Motor neuron (in vitro differentiated cells): ENCODE results near the gene LAMTOR4. TPM values are rescaled to one million over a fixed set of nuclear protein-coding genes. Genes with fewer than 3 reads are reported as not detected.

Source experiments
- ATAC-seq, 8 experiments: fragments of 200-7000 bp; cut with Tn5 transposase; replicated peaks in 6 of 8; 2 replicates each; pipeline ENCODE4 v1.8.0; 2021; ENCODE audit warnings: mild to moderate bottlenecking in 8 of 8, moderate library complexity in 8 of 8
- H3K27ac ChIP-seq, 2 donors: fragments of 250-450 bp; sonication (Bioruptor Pico); 2 replicates each; pipeline ENCODE4 v1.9.0; 2021; ENCODE audit warnings: antibody characterized with exemption in 2 of 2, mild to moderate bottlenecking in 2 of 2, moderate library complexity in 1 of 2
- H3K4me1 ChIP-seq, 2 donors: fragments of 250-450 bp; sonication (Bioruptor Pico); replicated peaks in 1 of 2; 2 replicates each; pipeline ENCODE4 v1.6.1; 2021; ENCODE audit warnings: antibody characterized with exemption in 2 of 2, mild to moderate bottlenecking in 2 of 2, moderate library complexity in 1 of 2
- H3K4me3 ChIP-seq, 5 donors: fragments of 250-450 bp; sonication (Bioruptor Pico); 2 replicates each; pipeline ENCODE4 v1.9.0; 2021; ENCODE audit warnings: antibody characterized with exemption in 5 of 5, mild to moderate bottlenecking in 5 of 5, moderate library complexity in 4 of 5
- WGBS, 10 experiments: fragments of 450-650 bp; shearing (Covaris generic); methylation state at CpG; one replicate each; pipeline ENCODE4 v1.0.0; 2022; 5-methylcytosine and 5-hydroxymethylcytosine counted together
- in situ Hi-C, 9 experiments: fragments of 400-800 bp; cut with MboI; loops; one replicate each; pipeline ENCODE4 v1.15.0; 2021; ENCODE audit warnings: low sequenced_read_pairs in 9 of 9, low pct_unique_long_range_greater_than_20kb in 2 of 9; ENCODE audit not compliant: unreplicated experiment in 9 of 9
- total RNA-seq, 8 experiments: library from RNA; unstranded; fragments of 300-600 nt; gene quantifications; 2 replicates each; pipeline versions ENCODE4 v1.2.3 to v1.2.4, GENCODE V29; 2022

Gene LAMTOR4
- total RNA-seq, 8 experiments from 2014 or later: 74.0 to 145 (median 111) TPM

DNA sequence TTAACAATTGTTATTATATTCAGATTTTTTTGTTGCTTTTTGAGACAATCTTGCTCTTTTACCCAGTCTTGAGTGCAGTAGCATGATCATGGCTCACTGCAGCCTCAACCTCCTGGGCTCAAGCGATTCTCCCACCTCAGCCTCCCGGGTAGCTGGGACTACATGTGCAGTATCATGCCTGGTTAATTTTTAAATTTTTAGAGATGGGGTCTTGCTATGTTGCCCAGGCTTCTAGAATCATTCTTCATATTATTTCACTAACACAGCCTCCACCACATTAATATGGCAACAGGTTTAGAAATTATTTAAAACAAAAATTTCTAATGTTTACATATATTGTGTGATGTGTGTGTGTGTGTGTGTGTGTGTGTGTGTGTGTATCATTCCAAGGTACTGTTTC, 1.4 kb upstream of the LAMTOR4 start:
- Histone ChIP-seq H3K27ac (no peak overlapping the region), H3K4me3 (no peak overlapping the region), H3K4me1 (peaks cover 7 to 9% of the 10 kb centered on the region in 2 donors)
- WGBS, 10 experiments: 70 to 100% (median 100%) methylated on average over 2 of the region's 2 CpGs; no CpG with 5 or more reads in 5 of the 10 experiments
- in situ Hi-C loops: loop anchor here in 1 of 9 experiments (10.0 kb wide), 1 partner anchor 68 kb away; the partner anchor contains the start of gene PVRIG
- ATAC-seq: no peak

DNA sequence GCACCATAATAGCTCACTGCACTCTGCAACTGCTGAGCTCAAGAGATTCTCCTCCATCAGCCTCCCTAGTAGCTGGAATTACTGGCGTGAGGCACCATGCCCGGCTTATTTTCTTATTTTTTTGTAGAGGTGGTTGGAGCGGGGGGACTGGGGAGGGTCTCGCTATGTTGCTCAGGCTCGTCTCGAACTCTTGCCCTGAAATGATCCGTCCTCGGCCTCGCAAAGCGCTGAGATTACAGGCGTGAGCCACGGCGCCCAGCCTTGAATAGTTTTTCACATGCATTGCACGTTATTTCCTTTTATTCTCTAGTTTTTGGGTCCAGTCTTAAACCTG, 526 bp upstream of the LAMTOR4 start:
- Histone ChIP-seq H3K4me1 (peaks cover 7 to 9% of the 10 kb centered on the region in 2 donors), H3K27ac (peak overlapping the region; percentile 63 to 74), H3K4me3 (peak overlapping the region; percentile 20 to 78 (median 29))
- ATAC-seq: peak in 1 of 8 experiments; percentile 6
- in situ Hi-C loops: loop anchor here in 1 of 9 experiments (10.0 kb wide), 1 partner anchor 67 kb away; the partner anchor contains the start of gene PVRIG
- 6 to 100% (median 59%) methylated on average over 2 to 14 of the region's 14 CpGs; no CpG with 5 or more reads in 2 of the 10 experiments for WGBS, 10 experiments

DNA sequence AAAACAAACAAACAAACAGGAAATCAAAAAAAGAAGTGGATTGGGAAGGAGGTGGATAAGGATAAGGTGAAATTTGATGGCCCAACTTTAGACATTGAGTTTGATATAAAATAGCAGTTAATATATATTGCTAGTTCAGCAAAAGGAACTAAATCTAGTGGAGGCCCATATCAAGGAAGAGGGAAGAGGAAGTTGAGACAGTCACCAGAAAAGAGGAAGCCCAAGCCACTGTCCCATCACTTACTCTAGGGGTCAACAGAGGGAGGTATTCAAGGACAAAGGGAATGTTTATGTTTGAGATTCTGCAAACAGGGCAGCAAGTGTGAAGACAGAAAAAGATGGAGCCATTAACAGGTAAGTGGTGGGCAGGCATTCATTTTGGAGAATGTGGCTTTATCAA, 3.7 kb downstream of the LAMTOR4 start:
- Histone ChIP-seq H3K27ac (no peak overlapping the region), H3K4me1 (peaks cover 11 to 15% of the 10 kb centered on the region in 2 donors), H3K4me3 (no peak overlapping the region)
- in situ Hi-C loops: no loop called here
- no peak for ATAC-seq

DNA sequence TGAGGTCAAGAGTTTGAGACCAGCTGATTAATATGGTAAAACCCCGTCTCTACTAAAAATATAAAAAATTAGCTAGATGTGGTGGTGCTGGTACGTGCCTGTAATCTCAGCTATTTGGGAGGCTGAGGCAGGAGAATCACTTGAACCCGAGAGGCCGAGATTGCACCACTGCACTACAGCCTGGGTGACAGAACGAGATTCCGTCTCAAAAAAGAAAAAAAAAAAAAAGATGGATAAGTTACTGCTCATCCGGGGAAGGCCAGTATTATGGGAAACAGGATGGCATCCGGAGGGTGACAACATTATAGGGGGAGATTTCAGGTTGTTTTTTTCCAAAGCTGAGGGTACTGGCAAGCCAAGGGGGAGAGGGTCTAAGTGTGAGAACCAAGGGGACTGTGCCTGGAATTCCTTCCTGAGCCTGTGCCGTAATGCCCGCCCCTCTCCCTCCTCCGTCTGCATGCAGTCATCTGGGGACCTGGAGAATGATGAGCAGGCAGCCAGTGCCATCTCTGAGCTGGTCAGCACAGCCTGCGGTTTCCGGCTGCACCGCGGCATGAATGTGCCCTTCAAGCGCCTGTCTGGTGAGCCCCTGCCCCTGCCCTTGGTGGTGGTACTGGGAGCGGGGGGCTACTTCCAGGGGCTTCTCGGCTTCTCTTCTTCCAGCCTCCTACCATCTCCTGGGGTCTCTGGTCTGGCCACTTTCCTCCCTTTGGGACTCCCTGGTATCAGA, 4.4 kb downstream of the LAMTOR4 start:
- WGBS, 10 experiments: 60 to 100% (median 88%) methylated on average over 1 to 11 of the region's 18 CpGs; no CpG with 5 or more reads in 2 of the 10 experiments
- no peak for ATAC-seq
- no peak overlapping the region for H3K4me3 ChIP-seq
- peaks cover 12 to 18% of the 10 kb centered on the region in 2 donors for H3K4me1 ChIP-seq
- in situ Hi-C loops: no loop called here
- H3K27ac ChIP-seq: no peak overlapping the region

DNA sequence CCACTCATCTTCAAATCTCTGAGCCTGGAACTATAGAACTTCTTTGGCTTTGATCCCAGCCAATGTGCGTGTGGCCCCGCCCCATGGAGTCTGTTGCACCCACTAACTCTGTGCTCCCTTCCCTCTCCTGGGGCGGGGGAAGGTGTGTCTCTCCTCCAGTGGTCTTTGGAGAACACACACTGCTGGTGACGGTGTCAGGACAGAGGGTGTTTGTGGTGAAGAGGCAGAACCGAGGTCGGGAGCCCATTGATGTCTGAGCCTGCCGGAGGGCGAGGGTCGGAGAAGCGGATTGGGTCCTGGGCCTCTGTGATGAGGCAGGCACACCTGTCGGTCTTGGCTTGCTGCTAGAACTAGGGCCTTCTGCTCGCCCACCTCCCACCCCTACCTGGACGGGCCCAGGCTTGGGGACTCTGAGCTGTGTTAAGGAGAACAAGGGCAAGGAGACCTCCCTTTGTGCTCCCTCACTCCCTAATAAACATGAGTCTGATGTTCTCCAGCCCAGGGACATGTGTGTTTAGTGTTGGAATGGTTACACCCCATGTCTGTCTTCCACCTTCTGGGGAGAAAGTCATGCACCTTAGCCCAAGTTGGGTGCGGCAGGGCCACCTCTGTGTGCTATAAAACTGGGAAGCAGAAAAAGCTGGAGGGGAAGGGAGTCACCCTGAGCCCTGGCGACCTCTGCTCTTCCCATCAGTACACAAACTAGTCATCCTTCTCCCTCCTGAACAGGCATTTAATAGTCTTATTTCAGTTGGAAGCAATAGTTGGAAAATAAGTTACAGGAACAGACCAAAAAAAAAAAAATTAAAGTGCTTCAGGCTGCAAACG, 5.2 kb downstream of the LAMTOR4 start:
- in situ Hi-C loops: no loop called here
- ATAC-seq: no peak
- H3K4me3 ChIP-seq: no peak overlapping the region
- WGBS, 10 experiments: 80 to 100% (median 94%) methylated on average over 1 to 3 of the region's 16 CpGs; no CpG with 5 or more reads in 4 of the 10 experiments
- peaks cover 10 to 16% of the 10 kb centered on the region in 2 donors for H3K4me1 ChIP-seq
- H3K27ac ChIP-seq: no peak overlapping the region

DNA sequence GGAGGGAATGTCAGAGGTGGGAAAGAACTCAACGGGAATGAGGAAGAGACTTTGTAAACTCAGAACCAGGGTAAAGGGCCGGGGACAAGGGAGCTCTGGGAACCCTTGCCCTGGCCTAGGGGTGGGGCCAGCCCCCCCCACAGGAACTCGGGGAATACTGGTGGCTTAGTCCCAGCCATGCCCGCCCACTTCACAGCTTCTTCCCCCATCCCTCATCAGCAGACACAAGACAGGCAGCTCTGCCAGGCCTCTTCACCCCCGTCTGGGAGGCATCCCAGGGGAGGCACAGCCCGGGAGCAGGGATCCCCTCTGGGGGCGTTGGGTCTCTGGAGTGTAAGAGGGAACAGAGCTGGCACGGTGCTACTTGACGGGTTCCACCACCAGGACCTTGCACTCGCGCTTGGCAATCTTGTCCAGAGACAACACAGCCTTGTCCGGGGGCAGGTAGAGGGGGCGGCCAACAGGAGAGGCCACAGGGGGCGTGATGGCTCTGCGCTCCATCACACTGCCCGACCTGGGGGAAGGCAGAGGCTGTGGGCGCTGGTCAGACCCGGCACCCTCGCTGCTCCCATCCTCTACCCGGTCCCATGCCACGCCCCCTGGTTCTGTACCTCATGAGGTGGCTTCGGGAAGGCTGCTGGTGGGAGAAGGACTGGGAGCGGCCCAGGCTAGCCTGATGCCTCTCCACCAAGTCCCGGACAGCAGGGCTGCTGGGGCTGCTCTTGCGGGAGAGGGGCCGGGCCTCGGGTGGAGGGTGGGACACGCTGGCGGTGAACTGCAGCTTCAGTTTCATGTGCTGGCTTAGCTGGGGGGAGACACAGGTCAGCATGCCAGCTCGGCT, 6.2 kb downstream of the LAMTOR4 start:
- ATAC-seq: no peak
- no peak overlapping the region for H3K27ac ChIP-seq
- H3K4me3 ChIP-seq: no peak overlapping the region
- H3K4me1 ChIP-seq: peaks cover 7 to 12% of the 10 kb centered on the region in 2 donors
- in situ Hi-C loops: no loop called here
- WGBS, 10 experiments: 40 to 81% (median 59%) methylated on average over 1 to 9 of the region's 30 CpGs; no CpG with 5 or more reads in 6 of the 10 experiments

DNA sequence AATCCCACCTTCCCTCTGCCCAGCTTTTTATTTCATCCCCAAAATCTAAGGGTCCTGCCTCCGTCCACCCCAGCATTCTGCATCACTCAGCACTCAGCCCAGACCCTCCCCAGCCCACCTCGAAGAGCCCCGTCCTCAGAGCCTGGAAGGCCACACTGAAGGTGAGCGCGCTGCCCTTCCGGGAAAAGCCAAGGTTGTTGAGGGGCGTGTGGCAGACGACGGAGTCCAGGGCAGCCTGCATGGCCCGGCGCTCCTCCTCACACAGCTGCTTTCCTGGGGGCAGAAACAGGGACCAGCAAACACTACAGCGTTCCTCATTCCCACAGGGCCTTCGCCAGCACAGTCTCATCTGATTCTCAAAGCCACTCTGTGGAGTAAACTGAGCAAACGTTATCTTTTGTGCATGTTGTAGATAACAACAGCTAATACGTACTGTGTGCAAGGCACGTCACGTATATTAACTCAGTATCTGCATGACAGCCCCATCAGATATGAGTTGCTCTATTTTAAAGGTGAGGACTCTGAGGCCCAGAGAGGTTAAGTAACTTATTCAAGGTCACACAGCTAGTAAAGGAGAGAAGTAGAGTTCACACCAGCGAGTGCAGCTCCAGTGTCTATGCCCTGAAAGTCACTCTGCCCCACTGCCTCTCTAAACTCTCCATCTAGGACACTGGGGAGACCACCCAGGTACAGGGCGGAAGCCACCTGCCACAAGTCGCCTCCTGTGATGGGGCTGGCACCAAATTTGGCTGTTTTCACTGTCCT, 7.0 kb downstream of the LAMTOR4 start:
- H3K27ac ChIP-seq: no peak overlapping the region
- ATAC-seq: no peak
- WGBS, 10 experiments: 83 to 99% (median 90%) methylated on average over 2 to 15 of the region's 20 CpGs; no CpG with 5 or more reads in 2 of the 10 experiments
- in situ Hi-C loops: no loop called here
- H3K4me3 ChIP-seq: no peak overlapping the region
- H3K4me1 ChIP-seq: peaks cover 6 to 10% of the 10 kb centered on the region in 2 donors

DNA sequence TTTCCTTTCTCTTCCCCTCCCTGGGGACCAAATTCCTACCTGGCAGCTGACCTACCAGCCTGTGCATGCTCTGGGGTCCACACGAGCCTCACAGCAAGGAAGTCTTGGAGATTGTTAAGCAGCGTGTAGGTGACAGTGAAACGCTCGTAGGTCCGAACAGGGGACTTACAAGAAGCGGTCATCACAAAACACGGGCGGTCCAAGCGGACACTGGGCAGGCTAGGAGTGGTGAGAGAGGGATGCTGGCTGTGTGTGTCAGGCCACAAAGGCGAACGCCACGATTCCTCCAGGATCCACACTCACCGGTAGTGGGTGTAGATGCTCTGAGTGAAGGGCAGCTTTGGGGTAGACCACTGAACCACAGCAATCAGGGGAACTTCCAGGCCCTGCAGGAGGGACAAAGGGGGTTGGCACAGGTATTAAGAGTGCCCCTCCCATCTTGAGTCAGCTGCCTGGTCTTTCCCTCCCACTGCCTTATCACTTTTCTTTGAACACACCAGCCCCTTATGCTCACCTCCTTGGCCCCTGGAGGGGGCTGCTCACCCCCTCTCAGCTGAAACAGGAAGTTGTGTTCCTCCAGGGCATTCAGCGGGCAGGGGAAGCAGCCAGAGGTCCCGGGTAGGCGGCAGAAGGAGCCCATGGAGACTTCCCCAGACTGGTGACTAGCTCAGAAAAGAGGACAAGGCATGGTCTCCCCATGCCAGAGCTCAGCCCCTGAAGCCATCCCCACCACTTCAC, 7.8 kb downstream of the LAMTOR4 start:
- peaks cover 6 to 10% of the 10 kb centered on the region in 2 donors for H3K4me1 ChIP-seq
- 80 to 100% (median 91%) methylated on average over 1 to 13 of the region's 16 CpGs; no CpG with 5 or more reads in 4 of the 10 experiments for WGBS, 10 experiments
- H3K4me3 ChIP-seq: no peak overlapping the region
- in situ Hi-C loops: no loop called here
- no peak overlapping the region for H3K27ac ChIP-seq
- ATAC-seq: no peak

DNA sequence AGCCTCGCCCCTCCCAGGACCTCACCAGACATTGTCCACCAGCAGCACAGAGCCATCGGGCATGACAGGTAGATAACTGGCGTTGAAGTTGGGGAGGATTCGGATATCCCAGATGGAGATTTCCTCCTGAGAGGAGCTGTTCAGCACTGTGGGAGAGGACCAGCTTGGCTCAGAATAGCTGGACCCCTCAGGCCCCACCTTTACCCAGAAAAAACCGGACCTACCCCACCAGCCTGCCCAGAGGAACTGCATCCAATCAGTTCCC, 8.3 kb downstream of the LAMTOR4 start:
- Histone ChIP-seq H3K4me1 (peaks cover 6 to 10% of the 10 kb centered on the region in 2 donors), H3K27ac (no peak overlapping the region), H3K4me3 (peak overlapping the region in 2 of 5 donors; percentile 69 to 93)
- no peak for ATAC-seq
- 40 to 100% (median 90%) methylated on average over 1 to 2 of the region's 5 CpGs; no CpG with 5 or more reads in 7 of the 10 experiments for WGBS, 10 experiments
- in situ Hi-C loops: no loop called here

DNA sequence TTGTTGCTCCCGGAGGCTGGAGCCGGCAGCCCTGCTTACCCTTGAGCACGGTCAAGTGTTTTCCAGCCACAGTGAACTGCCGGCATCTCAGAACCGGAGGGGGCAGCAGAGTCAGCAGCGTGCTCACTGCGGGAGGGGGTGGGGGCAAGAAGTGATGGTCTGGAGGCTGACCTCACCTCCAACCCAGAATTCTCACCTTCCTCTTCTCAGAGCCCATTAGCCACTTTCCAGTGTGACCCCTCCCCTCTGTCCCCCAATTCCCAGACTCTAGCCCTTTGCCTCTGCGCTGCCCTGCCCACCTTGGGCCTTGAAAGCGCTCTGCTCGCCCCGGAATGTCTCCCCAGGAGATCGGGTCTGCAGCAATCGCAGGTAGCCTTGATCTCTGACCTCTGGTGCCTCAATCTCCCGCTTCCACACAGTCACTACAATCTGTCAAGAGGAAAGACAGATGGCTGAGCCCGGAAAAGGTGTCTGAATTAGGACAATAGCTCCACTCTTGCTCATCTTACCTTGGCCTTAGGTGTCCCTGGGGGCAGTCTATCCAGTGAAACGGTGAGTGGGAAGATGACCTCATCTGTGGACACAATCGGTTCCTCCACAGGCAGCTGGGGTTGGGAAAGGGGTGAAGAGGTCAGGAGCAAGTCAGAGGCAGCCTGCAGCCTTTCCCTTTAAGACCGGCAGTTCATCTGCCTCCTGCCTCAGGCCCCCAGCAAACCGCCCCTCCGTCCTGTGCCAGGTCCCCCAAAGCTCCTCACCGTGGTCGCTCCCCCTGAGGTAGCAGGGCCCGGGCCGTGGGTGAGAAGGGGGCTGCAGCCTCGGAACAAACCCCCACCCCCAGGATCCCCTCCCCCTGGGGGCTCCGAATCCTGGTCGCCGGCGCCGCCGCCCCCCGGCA, 8.9 kb downstream of the LAMTOR4 start:
- Histone ChIP-seq H3K4me1 (peaks cover 6 to 10% of the 10 kb centered on the region in 2 donors), H3K4me3 (peak overlapping the region; percentile 69 to 93 (median 83)), H3K27ac (peak overlapping the region; percentile 50 to 54)
- peak in 6 of 8 experiments; percentile 7 to 28 (median 14) for ATAC-seq
- WGBS, 10 experiments: 0 to 52% (median 33%) methylated on average over 1 to 9 of the region's 32 CpGs; no CpG with 5 or more reads in 3 of the 10 experiments
- in situ Hi-C loops: no loop called here
